ENCODE results near the gene PKD2. TPM values are rescaled to one million over a fixed set of nuclear protein-coding genes. Genes with fewer than 3 reads are reported as not detected.

PKD2 gene
- total and polyA plus RNA-seq, 4 donors = 24.4 to 70.4 (median 40.2) TPM

DNA sequence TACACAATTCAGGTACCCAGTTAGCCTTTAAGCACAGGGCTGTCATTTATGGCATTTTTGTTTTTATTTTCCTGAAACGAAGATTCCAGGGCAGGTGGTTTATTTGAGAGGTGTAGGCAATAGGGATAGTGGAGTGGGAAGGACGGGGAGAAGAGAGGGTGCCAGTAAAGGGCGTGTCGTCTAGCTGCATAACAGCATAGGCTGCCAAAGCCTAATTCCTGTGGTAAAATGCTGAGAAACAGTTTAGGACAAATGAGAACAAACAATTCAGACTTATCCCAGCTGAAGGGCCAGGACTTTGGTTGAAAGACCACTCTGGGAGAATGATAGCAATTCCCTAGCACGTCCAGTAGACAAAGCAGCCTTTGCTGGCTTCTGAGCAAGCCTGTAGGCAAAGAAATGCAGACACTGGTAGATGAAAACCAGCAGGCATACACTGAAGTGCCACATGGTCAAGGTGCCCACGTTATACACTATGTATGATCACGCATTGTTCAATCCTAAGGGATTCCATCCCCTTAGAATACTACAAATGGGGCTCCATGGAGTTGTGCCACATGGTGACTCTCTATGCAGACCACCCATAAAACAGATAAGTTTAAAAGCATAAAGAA is 70.6 kb downstream of the PKD2 start:
- no peak overlapping the region for H3K27ac ChIP-seq (ENCODE audit: low read depth, low read length)
- H3K36me3 ChIP-seq (ENCODE audit: control insufficient read depth, insufficient read depth, low read length) = peaks cover 17% of the 10 kb centered on the region
- no peaks in the 10 kb centered on the region for H3K27me3 ChIP-seq (ENCODE audit: control insufficient read depth, insufficient read depth, low read length)
- 82% methylated on average over 6 of the region's 7 CpGs for WGBS (ENCODE audit: insufficient coverage)
- no peaks in the 10 kb centered on the region for H3K4me1 ChIP-seq (ENCODE audit: control insufficient read depth, insufficient read depth, low read length)
- DNase-seq (ENCODE audit: low read depth in 4 of 6, low spot score in 6 of 6) = no peak
- no peaks in the 10 kb centered on the region for H3K9me3 ChIP-seq (ENCODE audit: control insufficient read depth, insufficient read depth, low read length)
- no peak overlapping the region for H3K4me3 ChIP-seq (ENCODE audit: low read depth, low read length)

DNA sequence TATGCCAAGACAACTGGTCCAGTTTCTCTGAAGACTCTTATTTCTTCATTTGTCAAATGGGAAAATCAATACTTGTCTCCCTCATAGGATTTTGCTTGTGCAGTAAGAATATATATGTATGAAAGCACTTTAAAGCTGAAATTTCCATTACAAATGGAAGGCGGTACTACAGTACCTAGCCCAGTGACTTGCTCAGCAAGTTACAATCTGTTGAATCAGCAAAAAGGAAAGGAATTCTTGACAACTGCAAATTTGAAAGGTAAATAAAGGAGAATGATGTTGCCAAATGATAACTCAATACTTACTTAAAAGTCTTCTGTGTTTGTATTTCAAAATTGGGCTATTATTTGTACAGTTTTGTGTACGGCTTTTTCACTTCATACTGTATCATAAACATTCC is 71.1 kb downstream of the PKD2 start:
- Histone ChIP-seq H3K4me1 (ENCODE audit: control insufficient read depth, insufficient read depth, low read length) (no peaks in the 10 kb centered on the region), H3K27me3 (ENCODE audit: control insufficient read depth, insufficient read depth, low read length) (no peaks in the 10 kb centered on the region), H3K36me3 (ENCODE audit: control insufficient read depth, insufficient read depth, low read length) (peaks cover 12% of the 10 kb centered on the region), H3K9me3 (ENCODE audit: control insufficient read depth, insufficient read depth, low read length) (no peaks in the 10 kb centered on the region), H3K27ac (ENCODE audit: low read depth, low read length) (no peak overlapping the region), H3K4me3 (ENCODE audit: low read depth, low read length) (no peak overlapping the region)
- no CpG with 5 or more reads among the region's 2 CpGs for whole genome bisulfite sequencing (ENCODE audit: insufficient coverage)
- peak in 1 of 6 donors; percentile 10 for DNase-seq (ENCODE audit: low read depth in 4 of 6, low spot score in 6 of 6)

DNA sequence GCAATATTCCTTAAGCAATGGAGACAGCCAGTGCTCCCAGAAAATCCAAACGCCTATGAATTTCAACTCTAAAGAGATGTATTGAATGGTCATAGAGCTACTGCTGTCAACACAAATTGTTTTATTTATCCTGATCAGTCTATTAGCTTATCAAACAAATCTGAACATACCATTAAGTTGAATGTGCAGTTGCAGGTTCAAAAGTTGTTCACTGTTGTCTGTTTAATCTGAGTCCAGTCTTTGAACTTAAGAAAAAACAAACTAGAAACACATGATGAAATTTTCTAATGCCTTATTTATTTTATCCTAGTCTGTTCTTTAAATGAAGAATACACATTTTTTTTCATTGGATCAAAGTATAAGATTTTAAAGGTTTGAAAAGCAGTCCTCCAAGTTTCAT is 73.2 kb downstream of the PKD2 start:
- Histone ChIP-seq H3K9me3 (ENCODE audit: control insufficient read depth, insufficient read depth, low read length) (no peaks in the 10 kb centered on the region), H3K27me3 (ENCODE audit: control insufficient read depth, insufficient read depth, low read length) (no peaks in the 10 kb centered on the region), H3K27ac (ENCODE audit: low read depth, low read length) (no peak overlapping the region), H3K4me3 (ENCODE audit: low read depth, low read length) (no peak overlapping the region), H3K4me1 (ENCODE audit: control insufficient read depth, insufficient read depth, low read length) (no peaks in the 10 kb centered on the region), H3K36me3 (ENCODE audit: control insufficient read depth, insufficient read depth, low read length) (no peaks in the 10 kb centered on the region)
- DNase-seq (ENCODE audit: low read depth in 4 of 6, low spot score in 6 of 6) = no peak
- WGBS (ENCODE audit: insufficient coverage) = no CpG with 5 or more reads among the region's 1 CpG

DNA sequence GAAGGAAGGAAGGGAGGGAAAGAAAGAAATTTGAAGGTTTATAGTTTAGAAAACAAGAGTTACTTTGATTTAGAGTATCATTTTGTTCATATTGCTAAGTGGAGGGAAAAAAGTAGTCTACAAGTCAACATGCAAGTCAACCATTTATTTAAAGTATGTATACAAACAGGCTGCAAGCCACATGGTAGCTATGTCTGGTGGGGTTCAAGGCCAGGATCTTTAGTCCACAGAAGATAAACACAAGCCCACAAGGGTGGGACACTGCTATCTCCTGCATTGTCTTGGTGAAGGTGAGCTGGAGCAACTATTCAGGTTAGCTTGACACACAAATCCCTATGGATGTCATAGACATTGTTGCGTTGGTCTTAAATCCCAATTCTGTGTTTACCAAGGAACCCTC is 79.6 kb downstream of the PKD2 start:
- Histone ChIP-seq H3K36me3 (ENCODE audit: control insufficient read depth, insufficient read depth, low read length) (no peaks in the 10 kb centered on the region), H3K4me1 (ENCODE audit: control insufficient read depth, insufficient read depth, low read length) (no peaks in the 10 kb centered on the region), H3K27ac (ENCODE audit: low read depth, low read length) (no peak overlapping the region), H3K27me3 (ENCODE audit: control insufficient read depth, insufficient read depth, low read length) (no peaks in the 10 kb centered on the region), H3K9me3 (ENCODE audit: control insufficient read depth, insufficient read depth, low read length) (no peaks in the 10 kb centered on the region), H3K4me3 (ENCODE audit: low read depth, low read length) (no peak overlapping the region)
- WGBS (ENCODE audit: insufficient coverage) = no CpG with 5 or more reads among the region's 1 CpG
- no peak for DNase-seq (ENCODE audit: low read depth in 4 of 6, low spot score in 6 of 6)

DNA sequence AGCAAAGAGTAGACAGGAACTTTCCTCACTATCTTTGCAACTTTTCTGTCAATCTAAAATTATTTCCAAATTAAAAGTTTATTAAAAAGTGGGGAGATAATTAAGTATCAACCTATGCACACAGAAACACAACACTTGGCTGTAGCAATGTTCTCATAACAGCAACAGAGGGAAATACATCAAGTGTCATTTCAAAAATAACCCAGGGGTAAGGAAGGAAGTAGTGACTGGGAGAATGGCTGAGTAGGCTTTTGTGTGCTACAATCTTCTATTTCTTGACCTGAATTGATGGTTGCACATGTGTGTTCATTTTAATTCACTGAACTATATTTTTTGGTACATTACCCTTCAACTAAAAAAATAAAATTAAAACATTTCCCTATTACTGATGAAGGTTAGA is 83.5 kb downstream of the PKD2 start:
- DNase-seq (ENCODE audit: low read depth in 4 of 6, low spot score in 6 of 6) = no peak
- H3K4me3 ChIP-seq (ENCODE audit: low read depth, low read length) = no peak overlapping the region
- no peak overlapping the region for H3K27ac ChIP-seq (ENCODE audit: low read depth, low read length)
- H3K36me3 ChIP-seq (ENCODE audit: control insufficient read depth, insufficient read depth, low read length) = no peaks in the 10 kb centered on the region
- H3K9me3 ChIP-seq (ENCODE audit: control insufficient read depth, insufficient read depth, low read length) = no peaks in the 10 kb centered on the region
- H3K27me3 ChIP-seq (ENCODE audit: control insufficient read depth, insufficient read depth, low read length) = no peaks in the 10 kb centered on the region
- H3K4me1 ChIP-seq (ENCODE audit: control insufficient read depth, insufficient read depth, low read length) = no peaks in the 10 kb centered on the region

DNA sequence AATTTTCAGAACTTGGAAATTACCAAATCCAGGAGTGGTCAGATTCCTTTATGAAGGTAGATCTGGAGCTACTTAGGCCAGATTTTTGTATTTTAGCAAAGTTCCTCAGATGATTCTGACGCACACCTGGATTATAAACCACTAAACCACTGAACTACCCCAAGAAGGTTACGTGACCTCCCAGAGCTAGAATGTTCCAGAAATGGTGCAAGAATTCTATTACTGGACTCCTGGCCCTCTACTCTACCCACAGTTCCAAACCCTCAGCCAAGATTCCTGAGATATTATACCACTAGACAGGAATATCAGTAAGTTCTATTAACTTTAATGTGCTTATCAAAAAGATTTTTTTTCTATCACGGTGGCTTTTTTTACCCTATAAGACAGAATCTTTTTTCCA is 83.9 kb downstream of the PKD2 start:
- Histone ChIP-seq H3K27me3 (ENCODE audit: control insufficient read depth, insufficient read depth, low read length) (no peaks in the 10 kb centered on the region), H3K36me3 (ENCODE audit: control insufficient read depth, insufficient read depth, low read length) (no peaks in the 10 kb centered on the region), H3K4me1 (ENCODE audit: control insufficient read depth, insufficient read depth, low read length) (no peaks in the 10 kb centered on the region), H3K4me3 (ENCODE audit: low read depth, low read length) (no peak overlapping the region), H3K27ac (ENCODE audit: low read depth, low read length) (no peak overlapping the region), H3K9me3 (ENCODE audit: control insufficient read depth, insufficient read depth, low read length) (no peaks in the 10 kb centered on the region)
- DNase-seq (ENCODE audit: low read depth in 4 of 6, low spot score in 6 of 6) = no peak
- 100% methylated on average over 2 of the region's 3 CpGs for WGBS (ENCODE audit: insufficient coverage)

DNA sequence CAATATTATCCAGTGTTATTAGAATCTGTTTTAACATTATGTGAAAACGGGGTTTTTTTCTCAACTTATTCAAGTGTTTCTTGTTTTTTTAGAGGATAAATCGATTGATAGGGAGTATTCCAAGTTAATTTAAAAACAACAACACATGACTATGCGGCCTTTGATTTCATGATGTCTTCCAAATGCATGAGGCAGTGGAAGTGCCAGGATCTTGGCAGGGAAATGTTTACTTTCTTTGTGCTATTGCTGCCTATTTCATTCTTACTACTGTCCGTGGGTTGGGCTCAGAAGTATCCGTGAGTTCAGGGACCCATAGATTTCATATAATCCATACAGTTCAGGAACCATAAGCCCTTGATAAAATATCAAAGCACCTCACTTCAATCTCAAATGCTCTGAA is 86.4 kb downstream of the PKD2 start:
- H3K36me3 ChIP-seq (ENCODE audit: control insufficient read depth, insufficient read depth, low read length) = no peaks in the 10 kb centered on the region
- H3K27me3 ChIP-seq (ENCODE audit: control insufficient read depth, insufficient read depth, low read length) = no peaks in the 10 kb centered on the region
- DNase-seq (ENCODE audit: low read depth in 4 of 6, low spot score in 6 of 6) = no peak
- no peaks in the 10 kb centered on the region for H3K4me1 ChIP-seq (ENCODE audit: control insufficient read depth, insufficient read depth, low read length)
- H3K4me3 ChIP-seq (ENCODE audit: low read depth, low read length) = no peak overlapping the region
- WGBS (ENCODE audit: insufficient coverage) = 83% methylated on average over 2 of the region's 5 CpGs
- H3K27ac ChIP-seq (ENCODE audit: low read depth, low read length) = no peak overlapping the region
- no peaks in the 10 kb centered on the region for H3K9me3 ChIP-seq (ENCODE audit: control insufficient read depth, insufficient read depth, low read length)

DNA sequence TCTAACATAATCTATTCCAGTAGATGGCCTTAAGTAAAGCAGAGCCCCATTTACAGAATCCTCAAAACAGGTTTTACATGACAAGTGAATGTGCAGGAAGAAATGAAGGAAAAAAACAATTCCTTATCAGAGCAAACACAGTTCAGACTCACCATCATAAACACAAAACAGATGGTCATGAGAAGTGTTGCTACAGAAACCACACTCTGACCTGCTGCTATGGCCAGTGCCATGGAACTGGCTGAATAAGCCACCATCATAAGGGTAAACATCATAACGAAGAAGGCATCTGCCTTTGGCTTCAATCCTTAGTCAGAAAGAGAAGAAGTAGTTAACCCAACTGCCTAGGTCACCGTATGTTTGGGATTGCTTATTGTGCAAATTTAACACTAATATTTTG is 89.9 kb downstream of the PKD2 start:
- Histone ChIP-seq H3K27me3 (ENCODE audit: control insufficient read depth, insufficient read depth, low read length) (no peaks in the 10 kb centered on the region), H3K4me3 (ENCODE audit: low read depth, low read length) (no peak overlapping the region), H3K27ac (ENCODE audit: low read depth, low read length) (no peak overlapping the region), H3K36me3 (ENCODE audit: control insufficient read depth, insufficient read depth, low read length) (no peaks in the 10 kb centered on the region), H3K4me1 (ENCODE audit: control insufficient read depth, insufficient read depth, low read length) (no peaks in the 10 kb centered on the region), H3K9me3 (ENCODE audit: control insufficient read depth, insufficient read depth, low read length) (no peaks in the 10 kb centered on the region)
- DNase-seq (ENCODE audit: low read depth in 4 of 6, low spot score in 6 of 6) = no peak
- WGBS (ENCODE audit: insufficient coverage) = no CpG with 5 or more reads among the region's 2 CpGs

DNA sequence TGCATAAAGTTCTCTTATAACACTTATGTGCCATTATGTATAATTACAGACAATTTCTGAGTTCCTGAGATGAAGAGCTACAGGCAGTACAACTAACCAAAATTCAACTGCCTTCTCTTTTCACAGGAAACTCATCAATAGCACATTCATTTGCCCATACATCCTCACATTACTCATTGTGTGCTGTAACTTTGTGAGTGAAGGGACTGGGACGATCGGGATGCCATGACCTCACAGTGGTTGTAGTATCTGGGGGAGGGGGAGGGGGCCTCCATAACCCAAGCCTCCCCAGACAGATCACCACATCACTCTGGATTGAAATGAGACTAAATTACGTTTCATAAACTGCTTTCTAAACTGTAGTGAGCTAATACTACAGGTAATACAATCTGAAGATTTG is 90.3 kb downstream of the PKD2 start:
- Histone ChIP-seq H3K4me1 (ENCODE audit: control insufficient read depth, insufficient read depth, low read length) (no peaks in the 10 kb centered on the region), H3K9me3 (ENCODE audit: control insufficient read depth, insufficient read depth, low read length) (no peaks in the 10 kb centered on the region), H3K4me3 (ENCODE audit: low read depth, low read length) (no peak overlapping the region), H3K27me3 (ENCODE audit: control insufficient read depth, insufficient read depth, low read length) (no peaks in the 10 kb centered on the region), H3K36me3 (ENCODE audit: control insufficient read depth, insufficient read depth, low read length) (no peaks in the 10 kb centered on the region), H3K27ac (ENCODE audit: low read depth, low read length) (no peak overlapping the region)
- no CpG with 5 or more reads among the region's 3 CpGs for WGBS (ENCODE audit: insufficient coverage)
- no peak for DNase-seq (ENCODE audit: low read depth in 4 of 6, low spot score in 6 of 6)

DNA sequence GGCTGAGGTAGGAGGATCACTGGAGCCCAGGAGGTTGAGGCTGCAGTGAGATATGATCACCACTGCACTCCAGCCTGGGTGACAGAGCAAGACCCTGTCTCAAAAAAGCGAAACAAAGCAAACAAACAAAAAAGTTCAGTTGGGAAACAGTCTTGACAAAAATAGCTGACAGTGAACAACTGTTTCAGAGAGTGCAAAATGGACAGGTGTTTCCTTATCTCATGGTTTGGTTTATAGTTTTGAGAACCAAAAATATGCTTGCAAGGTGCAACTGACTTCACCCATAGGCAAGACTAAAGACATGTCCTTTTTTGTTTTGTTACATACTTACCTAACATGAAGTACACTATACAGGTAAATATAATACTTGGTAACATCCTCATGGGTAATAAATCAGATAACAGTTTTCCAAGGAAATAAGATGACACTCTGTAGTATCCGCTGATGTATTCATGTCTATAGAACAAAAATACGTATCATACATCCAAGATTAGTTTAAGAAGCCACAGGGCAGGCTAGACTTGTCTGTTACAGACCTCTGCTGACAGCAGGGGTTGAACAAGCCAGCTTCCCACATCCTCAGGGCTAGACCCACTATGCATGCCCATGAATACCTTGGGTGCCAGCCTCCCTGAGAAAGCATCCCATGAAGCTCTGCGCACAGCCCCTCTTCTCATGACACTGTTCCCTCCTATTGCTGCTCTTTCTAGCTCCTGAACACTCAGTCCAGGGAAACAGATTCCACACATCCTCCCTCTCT is 91.7 kb downstream of the PKD2 start:
- no peaks in the 10 kb centered on the region for H3K9me3 ChIP-seq (ENCODE audit: control insufficient read depth, insufficient read depth, low read length)
- H3K4me3 ChIP-seq (ENCODE audit: low read depth, low read length) = no peak overlapping the region
- 97% methylated on average over 4 of the region's 4 CpGs for WGBS (ENCODE audit: insufficient coverage)
- no peaks in the 10 kb centered on the region for H3K27me3 ChIP-seq (ENCODE audit: control insufficient read depth, insufficient read depth, low read length)
- H3K36me3 ChIP-seq (ENCODE audit: control insufficient read depth, insufficient read depth, low read length) = no peaks in the 10 kb centered on the region
- DNase-seq (ENCODE audit: low read depth in 4 of 6, low spot score in 6 of 6) = no peak
- no peaks in the 10 kb centered on the region for H3K4me1 ChIP-seq (ENCODE audit: control insufficient read depth, insufficient read depth, low read length)
- no peak overlapping the region for H3K27ac ChIP-seq (ENCODE audit: low read depth, low read length)
